Ramos (cell line): ENCODE results near the gene KRTAP20-4.

Experiments used
- in situ Hi-C: fragments of 300-500 bp; cut with MboI; formaldehyde crosslinking; loops from one replicate; pipeline ENCODE4 v1.14.3; 2022; ENCODE audit warnings: low sequenced_read_pairs; ENCODE audit not compliant: unreplicated experiment

KRTAP20-4 gene

GRCh38 chr21:30620522-30620921 lies at the start of gene KRTAP20-4:
TSS of gene KRTAP20-4 (plus strand) at chr21:30620627.
- in situ Hi-C loops: no loop called here

DNA sequence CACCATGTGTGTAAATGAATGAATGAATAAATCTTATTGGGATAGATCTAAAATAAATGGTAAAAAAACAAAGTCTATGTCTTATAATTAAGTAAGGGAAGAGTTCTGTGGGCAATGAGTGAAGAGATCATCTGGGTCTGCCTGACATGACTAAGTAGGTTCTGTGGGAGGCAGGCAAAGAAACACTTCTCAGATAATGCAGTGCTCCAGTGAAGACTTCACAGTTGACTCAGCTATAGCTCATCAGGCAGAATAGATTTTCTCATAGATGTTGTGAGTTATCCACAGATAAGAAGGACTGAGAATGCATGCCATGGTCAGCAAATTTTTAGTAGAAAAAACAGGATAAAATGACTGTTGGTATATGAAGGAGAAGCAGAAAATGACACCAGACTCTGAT lies 42.7 kb upstream of the KRTAP20-4 start:
- in situ Hi-C loops: no loop called here

DNA sequence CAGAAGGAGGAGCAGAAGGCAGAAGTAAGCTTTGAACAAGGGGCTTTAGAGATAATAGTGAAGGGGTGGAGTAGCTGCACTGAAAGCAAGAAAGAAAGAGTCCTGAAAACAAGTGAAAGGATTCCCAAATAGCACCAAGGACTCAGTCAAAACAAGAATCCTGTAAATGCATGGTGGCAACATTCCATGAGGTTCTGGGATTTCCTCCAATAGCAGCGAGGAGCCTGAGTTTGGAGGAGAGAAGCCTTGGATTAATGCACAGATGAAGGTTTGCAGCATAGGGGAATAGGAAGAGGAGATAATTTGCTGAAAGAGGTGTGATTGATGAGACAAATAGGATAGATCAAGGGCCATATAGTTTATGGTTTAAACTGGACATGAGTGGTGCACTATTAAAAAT lies 41.1 kb upstream of the KRTAP20-4 start:
- in situ Hi-C loops: no loop called here

DNA sequence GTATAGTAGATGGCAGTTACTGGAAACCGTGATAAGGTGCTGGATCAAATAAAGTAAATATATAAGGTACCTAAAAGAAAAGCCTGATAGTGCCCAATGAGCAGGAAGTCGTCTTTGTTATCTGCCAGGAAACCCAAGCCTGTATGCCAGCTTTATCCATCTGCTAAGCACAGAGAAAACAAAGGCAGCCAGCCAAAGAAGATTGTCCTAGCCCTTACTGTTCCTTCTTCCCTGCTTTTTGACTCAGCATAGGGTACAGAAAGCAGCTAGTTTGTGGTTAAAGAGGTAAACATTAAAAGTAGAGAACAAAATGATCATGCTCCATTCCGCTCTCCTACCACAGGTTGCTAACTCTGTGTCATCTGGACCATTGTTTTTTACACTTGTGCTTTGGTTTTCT lies 40.3 kb upstream of the KRTAP20-4 start:
- in situ Hi-C loops: no loop called here

- in situ Hi-C loops: no loop called here
Observed at GRCh38 chr21:30582870-30583269, 37.6 kb upstream of the KRTAP20-4 start.

GRCh38 chr21:30590297-30590696 lies 30.1 kb upstream of the KRTAP20-4 start, which contains the start of gene KRTAP22-2:
TSS of gene KRTAP22-2 (minus strand) at chr21:30590397.
- in situ Hi-C loops: no loop called here

GRCh38 chr21:30592140-30592539 lies 28.3 kb upstream of the KRTAP20-4 start, which contains the start of gene KRTAP6-3:
TSS of gene KRTAP6-3 (plus strand) at chr21:30592440. CDS start at chr21:30592446, 6 bp downstream.
- in situ Hi-C loops: no loop called here

- in situ Hi-C loops: no loop called here
Observed at GRCh38 chr21:30598802-30599201, 21.6 kb upstream of the KRTAP20-4 start, which contains the start of gene KRTAP6-2. TSS of gene KRTAP6-2 (minus strand) at chr21:30598902. CDS start at chr21:30598874, 28 bp downstream.

GRCh38 chr21:30600787-30601186 lies 19.6 kb upstream of the KRTAP20-4 start, which contains the start of gene KRTAP22-1:
TSS of gene KRTAP22-1 (plus strand) at chr21:30601087.
- in situ Hi-C loops: no loop called here

DNA sequence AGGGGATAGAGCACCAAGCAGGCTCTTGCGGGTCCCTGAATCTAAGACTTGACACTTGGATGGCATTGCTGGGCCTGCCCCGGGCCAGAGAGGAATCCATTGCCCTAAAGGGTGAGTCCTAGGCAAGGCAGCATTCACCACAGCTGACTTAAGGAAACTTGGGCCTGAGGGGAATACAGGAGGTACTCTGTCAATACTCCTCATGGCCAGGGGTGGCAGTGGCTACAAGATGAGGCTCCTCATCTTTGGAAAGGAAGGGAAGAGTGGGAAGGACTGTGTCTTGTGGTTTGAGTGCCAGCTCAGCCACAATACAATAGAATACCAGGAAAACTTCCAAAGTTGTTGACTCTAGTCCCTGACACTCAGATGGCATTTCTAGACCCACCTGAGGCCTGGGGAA lies 14.5 kb upstream of the KRTAP20-4 start:
- in situ Hi-C loops: no loop called here

GRCh38 chr21:30612132-30612531 lies 8.3 kb upstream of the KRTAP20-4 start:
- in situ Hi-C loops: no loop called here

DNA sequence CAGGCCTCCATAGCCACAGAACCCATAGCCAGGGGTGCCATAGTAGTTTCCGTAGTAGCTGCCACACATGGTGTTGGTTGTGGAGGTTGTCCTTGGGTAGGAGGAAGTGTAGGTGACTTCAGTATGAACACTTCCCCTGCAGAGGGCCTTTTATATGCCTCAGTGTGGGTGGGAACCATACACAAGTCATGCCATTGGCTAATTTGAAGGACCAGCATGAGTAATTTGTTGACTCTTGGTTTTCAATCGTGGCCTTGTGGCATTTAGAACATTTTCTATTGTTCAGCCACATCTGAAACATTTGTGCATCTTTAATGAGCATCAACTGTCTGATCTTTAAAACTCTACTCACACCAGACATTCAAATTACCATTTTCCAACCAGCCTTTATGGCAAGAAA lies 6.6 kb upstream of the KRTAP20-4 start, which contains the start of gene KRTAP6-1:
Gene KRTAP6-1 (minus strand): TSS at position 95 of the 400 bp plus-strand sequence. CDS start 26 bp downstream, at position 69.
- in situ Hi-C loops: no loop called here

- in situ Hi-C loops: no loop called here
Observed at GRCh38 chr21:30615199-30615598, 5.2 kb upstream of the KRTAP20-4 start.

GRCh38 chr21:30616125-30616524 lies 4.3 kb upstream of the KRTAP20-4 start, which contains the start of gene KRTAP20-1:
TSS of gene KRTAP20-1 (plus strand) at chr21:30616425. CDS start at chr21:30616455, 30 bp downstream.
- in situ Hi-C loops: no loop called here

- in situ Hi-C loops: no loop called here
Observed at GRCh38 chr21:30620080-30620479, 347 bp upstream of the KRTAP20-4 start.

DNA sequence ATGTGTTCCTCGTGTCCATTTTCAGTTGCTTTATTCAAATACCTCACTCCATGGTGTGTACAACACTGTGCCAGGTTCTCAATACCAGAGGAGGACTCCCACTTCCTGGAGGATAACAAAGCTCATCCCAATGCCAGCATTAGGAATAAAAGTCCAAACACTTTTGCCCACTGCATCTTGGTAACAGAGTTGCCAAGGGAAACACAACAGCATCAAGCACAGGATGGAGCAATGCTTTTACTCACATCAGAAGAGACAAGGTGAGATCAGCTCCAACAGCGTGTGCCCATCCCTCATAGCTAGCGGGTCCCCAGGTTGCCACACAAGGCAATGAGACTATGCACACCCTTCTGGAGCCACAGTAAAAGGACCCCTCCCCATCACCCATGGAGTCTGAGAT lies 2.9 kb downstream of the KRTAP20-4 start:
- in situ Hi-C loops: no loop called here

- in situ Hi-C loops: no loop called here
Observed at GRCh38 chr21:30625449-30626165, 5.2 kb downstream of the KRTAP20-4 start.

DNA sequence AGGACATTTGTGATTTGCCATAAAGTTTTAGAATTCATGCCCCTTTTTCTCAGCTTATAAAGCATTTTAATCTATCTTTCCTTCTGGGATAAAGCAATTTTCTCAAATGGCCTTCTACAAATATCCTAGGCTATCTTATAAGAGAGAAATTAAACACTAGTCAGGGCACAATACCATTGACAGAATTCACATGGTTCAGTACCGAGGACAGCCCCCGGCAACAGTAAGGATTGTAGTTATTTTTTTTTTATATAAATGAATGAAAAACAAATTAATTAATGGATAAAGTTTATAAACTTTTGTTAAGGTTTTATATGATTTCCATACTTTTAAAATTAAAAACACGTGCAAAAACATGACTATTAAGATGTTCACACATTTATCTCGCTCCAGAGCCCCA lies 7.7 kb downstream of the KRTAP20-4 start:
- in situ Hi-C loops: no loop called here

- in situ Hi-C loops: no loop called here
Observed at GRCh38 chr21:30629200-30629599, 8.8 kb downstream of the KRTAP20-4 start.

DNA sequence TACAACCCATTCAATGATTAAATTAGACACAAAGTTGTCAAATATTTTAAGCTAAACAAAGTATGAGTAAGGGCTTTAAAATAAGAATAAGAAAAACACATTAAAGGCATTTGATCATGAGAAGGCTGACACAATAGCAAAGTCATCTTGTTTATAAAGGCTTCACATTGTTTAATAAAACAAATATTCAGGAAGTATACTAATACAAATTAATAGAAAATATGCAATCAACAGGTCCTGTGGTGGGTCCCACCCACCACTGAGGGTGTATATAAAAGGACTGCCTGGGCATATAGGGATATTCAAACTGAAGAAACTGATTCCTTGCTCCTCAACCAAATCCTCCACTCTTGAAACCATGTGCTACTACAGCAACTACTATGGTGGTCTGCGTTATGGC lies 14.5 kb downstream of the KRTAP20-4 start, which contains the start of gene KRTAP20-2:
Gene KRTAP20-2 (plus strand): TSS at position 301 of the 400 bp plus-strand sequence. CDS start 58 bp downstream, at position 359.
- in situ Hi-C loops: no loop called here

DNA sequence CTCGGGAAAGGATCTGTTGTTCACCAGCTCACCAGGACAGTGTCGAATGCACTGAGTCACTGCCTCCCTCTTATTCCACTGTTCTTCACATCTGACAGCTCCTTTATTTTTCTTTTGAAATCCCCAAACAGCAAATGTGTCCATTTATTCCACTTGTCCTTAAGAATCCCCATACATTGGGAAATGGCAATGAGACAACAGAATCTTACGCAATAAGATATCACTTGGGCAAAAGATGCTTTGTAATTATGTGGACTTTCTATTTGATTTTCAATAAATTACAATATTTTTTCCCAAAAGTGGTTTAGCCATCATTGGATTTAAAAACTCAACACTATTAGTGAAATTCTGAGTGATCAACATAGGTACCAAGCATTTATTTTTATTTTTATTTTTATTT lies 18.3 kb downstream of the KRTAP20-4 start:
- in situ Hi-C loops: no loop called here

- in situ Hi-C loops: no loop called here
Observed at GRCh38 chr21:30642564-30642963, 22.1 kb downstream of the KRTAP20-4 start, which contains the start of gene KRTAP20-3. TSS of gene KRTAP20-3 (plus strand) at chr21:30642864.
